Lower leg skin (tissue), 4 donors: ENCODE results near the gene ARAP3. TPM values are rescaled to one million over a fixed set of nuclear protein-coding genes. Genes with fewer than 3 reads are reported as not detected.

Experiments used
- DNase-seq, 2 donors: peaks; one replicate each; pipeline ENCODE4 v3.0.0-alpha.2; 2019; ENCODE audit warnings: low spot score in 2 of 2
- H3K4me3 ChIP-seq: fragments of 200-600 bp; sonication (generic); 2 replicates; pipeline ENCODE4 v1.5.1; 2017; ENCODE audit warnings: mild to moderate bottlenecking, low read depth; ENCODE audit not compliant: poor library complexity, severe bottlenecking
- CTCF ChIP-seq, 3 donors: fragments of 450-650 bp; IDR thresholded peaks; one replicate each; pipeline ENCODE4 v1.5.1; 2016; ENCODE audit warnings: antibody characterized with exemption in 3 of 3, mild to moderate bottlenecking in 3 of 3, moderate library complexity in 2 of 3
- POLR2A ChIP-seq, 2 donors: fragments of 450-650 bp; IDR thresholded peaks; one replicate each; pipeline ENCODE4 v1.6.1; 2016 to 2017; ENCODE audit warnings: antibody characterized with exemption in 2 of 2, mild to moderate bottlenecking in 1 of 2, moderate library complexity in 1 of 2
- WGBS, 2 donors: methylation state at CpG; one replicate each; pipeline ENCODE4 v1.1.5; 2018; 5-methylcytosine and 5-hydroxymethylcytosine counted together
- intact Hi-C: fragments of 100-400 bp; cut with DNase I; formaldehyde crosslinking; loops from one replicate; pipeline ENCODE4 v1.15.0; 2023; ENCODE audit warnings: low total_unique reads
- total RNA-seq, 4 donors: library from RNA; depleted of rRNA; stranded (reverse); fragments of >200 nt; gene quantifications; one replicate each; pipeline ENCODE4 v1.1.0, GENCODE V29; 2016

The ARAP3 gene
- total RNA-seq, 4 donors from 2014 or later = 2.1 to 4.2 (median 3.7) TPM

DNA sequence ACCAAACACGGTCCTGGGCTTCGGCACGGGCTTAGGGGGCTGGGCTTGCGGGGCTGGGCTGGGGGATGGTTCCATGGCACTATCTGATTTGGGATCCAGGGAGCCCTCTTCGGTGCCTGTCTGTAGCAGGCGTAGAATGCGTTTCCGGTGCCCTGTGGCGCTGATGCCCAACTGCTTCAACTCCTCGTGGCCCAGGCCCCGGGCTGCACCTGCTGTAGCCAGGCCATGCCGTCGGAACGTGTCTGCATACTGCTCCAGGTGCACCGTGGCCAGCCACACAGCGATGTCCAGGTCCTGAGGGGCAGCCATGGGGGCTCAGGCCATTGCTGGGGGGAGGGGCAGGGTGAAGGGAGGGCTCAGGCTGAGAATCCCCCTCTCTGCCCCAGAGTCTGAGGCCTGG lies 1.9 kb downstream of the ARAP3 start:
- intact Hi-C loops = no loop called here
- WGBS, 2 donors = 88 to 93% methylated on average over 3 to 15 of the region's 16 CpGs
- TF ChIP-seq CTCF (IDR thresholded peaks at IDR 0.05) = no peak
- no peak for TF ChIP-seq POLR2A (IDR thresholded peaks at IDR 0.05)
- no peak for DNase-seq
- H3K4me3 ChIP-seq = no peak overlapping the region

DNA sequence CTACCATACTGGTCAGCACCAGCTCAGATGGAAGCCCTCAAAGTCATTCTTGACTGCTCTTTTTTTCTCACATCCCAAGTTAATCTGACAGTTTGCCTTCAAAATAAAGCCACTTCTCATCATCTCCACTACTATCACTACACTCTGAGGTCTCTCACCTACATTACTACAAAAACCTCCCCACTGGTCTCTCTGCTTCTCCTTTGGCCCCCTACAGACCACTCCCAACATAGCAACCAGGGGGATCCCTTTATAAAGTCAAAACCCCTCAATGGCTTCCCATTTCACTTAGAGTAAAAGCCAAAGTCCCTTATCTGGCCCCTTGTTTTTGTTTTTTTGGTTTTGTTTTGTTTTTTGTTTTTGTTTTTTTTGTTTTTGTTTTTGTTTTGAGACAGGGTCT lies 4.6 kb downstream of the ARAP3 start:
- TF ChIP-seq CTCF (IDR thresholded peaks at IDR 0.05) (no peak), POLR2A (IDR thresholded peaks at IDR 0.05) (no peak)
- DNase-seq = no peak
- H3K4me3 ChIP-seq = no peak overlapping the region
- intact Hi-C loops = no loop called here

DNA sequence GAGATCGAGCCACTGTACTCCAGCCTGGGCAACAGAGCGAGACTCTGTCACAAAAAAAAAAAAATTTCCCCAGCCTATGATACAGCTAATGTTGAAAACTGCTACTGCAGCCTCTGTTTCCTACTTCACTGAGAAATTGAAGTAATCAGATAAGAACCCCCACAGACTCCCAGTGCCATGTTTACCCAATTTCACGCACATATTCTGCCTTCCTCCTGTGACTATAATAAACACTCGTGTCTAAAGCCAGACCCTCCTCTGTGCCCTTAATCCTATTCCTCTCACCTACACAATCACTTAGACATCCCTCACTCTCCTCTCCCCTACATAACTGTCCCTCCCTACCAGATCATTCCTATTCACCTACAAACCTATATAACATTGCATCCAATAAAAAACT lies 6.4 kb downstream of the ARAP3 start:
- no peak overlapping the region for H3K4me3 ChIP-seq
- WGBS, 2 donors = 79 to 90% methylated on average over 4 of the region's 4 CpGs
- intact Hi-C loops = no loop called here
- TF ChIP-seq CTCF (IDR thresholded peaks at IDR 0.05) = no peak
- TF ChIP-seq POLR2A (IDR thresholded peaks at IDR 0.05) = no peak
- no peak for DNase-seq

DNA sequence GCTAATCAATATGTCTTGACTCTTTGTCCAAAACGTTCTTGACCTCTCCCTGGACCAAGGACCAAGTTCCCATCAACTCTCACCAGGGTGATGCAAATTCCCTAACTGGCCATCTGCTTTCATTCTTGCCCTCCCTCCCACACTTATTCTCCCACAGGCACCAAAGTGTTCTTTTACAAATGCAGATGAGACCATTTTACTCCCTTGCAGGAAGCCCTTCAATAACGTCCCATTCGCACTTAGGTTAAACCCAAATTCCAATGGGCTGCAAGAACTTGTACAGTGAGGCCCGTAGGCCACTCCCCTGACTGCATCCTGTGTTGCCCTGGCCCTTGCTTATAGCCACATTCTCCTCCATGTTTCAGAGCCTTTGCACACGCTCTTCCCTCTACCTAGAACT lies 7.3 kb downstream of the ARAP3 start:
- no peak overlapping the region for H3K4me3 ChIP-seq
- 61 to 75% methylated on average over 5 of the region's 5 CpGs for WGBS, 2 donors
- no peak for TF ChIP-seq POLR2A (IDR thresholded peaks at IDR 0.05)
- TF ChIP-seq CTCF (IDR thresholded peaks at IDR 0.05) = no peak
- intact Hi-C loops = no loop called here
- DNase-seq = no peak

- WGBS, 2 donors = 59 to 77% methylated on average over 18 to 19 of the region's 19 CpGs
- DNase-seq = no peak
- H3K4me3 ChIP-seq = no peak overlapping the region
- intact Hi-C loops = no loop called here
- TF ChIP-seq POLR2A (IDR thresholded peaks at IDR 0.05) (no peak), CTCF (IDR thresholded peaks at IDR 0.05) (no peak)
Observed at GRCh38 chr5:141672841-141673813, 8.9 kb downstream of the ARAP3 start.
